Endometrial microvascular endothelial cells (primary cell): ENCODE measurements around the gene CAMK2G. TPM values are rescaled to one million over a fixed set of nuclear protein-coding genes. Genes with fewer than 3 reads are reported as not detected.

Experiments used
- in situ Hi-C: cut with HindIII; loops from 2 replicates; pipeline ENCODE4 v1.10.0; 2017; ENCODE audit warnings: low sequenced_read_pairs, low pct_unique_long_range_greater_than_20kb; ENCODE audit errors: inconsistent ontology term
- total RNA-seq: library from RNA; depleted of rRNA; stranded (reverse); fragments of >200 nt; gene quantifications from one replicate; pipeline ENCODE4 v1.2.3, GENCODE V29; 2015; ENCODE audit errors: inconsistent ontology term

The CAMK2G gene
- total RNA-seq, 1 donor from 2014 or later, result 21.5 TPM

DNA sequence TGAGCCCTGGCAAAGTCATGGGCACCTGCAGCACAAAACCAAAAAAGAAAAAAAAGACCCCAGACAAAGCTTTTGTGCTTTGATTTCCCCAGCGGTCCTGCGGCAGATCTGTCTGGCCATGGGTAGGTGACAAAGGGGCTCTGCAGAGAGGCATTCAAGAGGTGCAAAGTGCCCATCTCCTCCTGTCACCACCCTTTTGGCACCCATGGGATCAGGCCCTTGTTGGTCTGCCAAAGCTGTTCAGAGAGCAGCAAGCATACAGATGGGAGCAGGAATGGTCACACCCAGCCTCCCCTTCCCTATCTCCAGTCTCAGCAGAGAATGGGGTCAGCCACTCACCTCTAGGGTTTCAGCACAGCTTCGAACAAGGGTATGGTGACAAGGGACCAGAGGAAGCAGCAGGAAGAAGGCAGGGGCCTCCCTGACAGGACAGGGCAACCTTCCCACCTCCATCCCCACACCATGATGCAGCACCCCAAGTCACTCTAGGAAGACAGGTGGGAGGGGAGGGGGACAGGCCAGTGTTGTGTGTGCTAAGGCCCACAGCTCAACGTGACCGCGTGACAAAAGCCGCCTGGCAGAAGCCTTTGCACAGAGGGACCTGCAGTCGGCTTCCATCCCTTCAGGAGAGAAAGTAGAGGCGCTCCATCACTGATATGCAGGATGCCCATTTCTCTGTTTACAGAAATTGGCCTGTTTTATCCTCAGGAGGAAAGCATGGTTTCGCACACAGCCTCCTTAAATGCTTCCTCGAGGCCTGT, 6.3 kb downstream of the CAMK2G start:
- in situ Hi-C loops, result no loop called here

DNA sequence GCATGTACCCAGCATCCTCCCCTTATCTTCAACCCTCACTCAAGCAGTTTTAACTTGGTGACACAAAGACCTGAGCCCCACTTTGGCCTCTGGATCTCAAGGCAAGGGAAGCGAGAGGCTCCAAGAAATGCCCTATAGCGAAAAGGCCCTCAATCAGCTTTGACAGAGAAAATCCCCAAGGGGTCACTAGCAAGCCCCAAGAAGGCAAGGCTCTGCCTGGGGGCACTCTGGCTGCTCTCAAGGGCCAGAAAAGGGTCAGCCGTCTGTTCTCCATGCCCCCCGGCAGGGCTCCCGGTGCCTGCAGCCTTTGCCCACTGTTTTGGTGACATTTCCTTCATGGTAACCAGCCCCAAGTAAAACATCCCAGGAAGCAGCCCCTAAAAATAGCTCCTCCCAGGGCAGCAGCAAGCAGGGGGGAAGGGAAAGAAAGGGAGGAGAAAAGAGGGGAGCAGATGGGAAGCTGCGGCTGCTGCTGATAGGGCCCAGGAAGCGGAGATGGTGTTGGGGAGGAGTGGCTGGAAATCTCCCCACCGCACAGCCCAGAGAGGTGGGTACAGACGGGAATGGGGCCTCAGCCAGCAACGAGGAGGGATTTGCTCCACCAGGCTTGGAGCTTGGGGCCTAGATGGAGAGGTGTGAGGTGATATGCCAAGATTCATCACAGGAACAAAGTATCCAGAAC, 7.1 kb downstream of the CAMK2G start:
- in situ Hi-C loops, result no loop called here

DNA sequence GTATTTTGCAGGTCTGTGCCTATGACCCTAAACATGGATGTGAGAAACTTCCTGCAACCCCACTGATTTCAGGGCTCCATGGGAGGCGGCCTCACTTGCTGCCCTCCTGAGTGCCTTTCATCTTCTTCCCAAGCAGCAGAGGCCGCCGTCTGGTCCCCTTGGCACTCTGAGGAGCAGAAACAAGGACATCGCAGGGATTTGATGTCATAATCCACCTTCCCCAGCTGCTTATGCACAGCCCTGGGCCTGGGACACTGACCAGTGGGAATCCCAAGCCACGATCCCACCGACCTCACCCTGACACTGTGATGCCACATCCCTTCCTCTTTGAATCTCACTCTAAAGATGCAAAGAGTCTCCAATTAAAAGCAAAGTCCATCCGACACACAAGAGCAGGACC, 7.7 kb downstream of the CAMK2G start:
- in situ Hi-C loops, result no loop called here

DNA sequence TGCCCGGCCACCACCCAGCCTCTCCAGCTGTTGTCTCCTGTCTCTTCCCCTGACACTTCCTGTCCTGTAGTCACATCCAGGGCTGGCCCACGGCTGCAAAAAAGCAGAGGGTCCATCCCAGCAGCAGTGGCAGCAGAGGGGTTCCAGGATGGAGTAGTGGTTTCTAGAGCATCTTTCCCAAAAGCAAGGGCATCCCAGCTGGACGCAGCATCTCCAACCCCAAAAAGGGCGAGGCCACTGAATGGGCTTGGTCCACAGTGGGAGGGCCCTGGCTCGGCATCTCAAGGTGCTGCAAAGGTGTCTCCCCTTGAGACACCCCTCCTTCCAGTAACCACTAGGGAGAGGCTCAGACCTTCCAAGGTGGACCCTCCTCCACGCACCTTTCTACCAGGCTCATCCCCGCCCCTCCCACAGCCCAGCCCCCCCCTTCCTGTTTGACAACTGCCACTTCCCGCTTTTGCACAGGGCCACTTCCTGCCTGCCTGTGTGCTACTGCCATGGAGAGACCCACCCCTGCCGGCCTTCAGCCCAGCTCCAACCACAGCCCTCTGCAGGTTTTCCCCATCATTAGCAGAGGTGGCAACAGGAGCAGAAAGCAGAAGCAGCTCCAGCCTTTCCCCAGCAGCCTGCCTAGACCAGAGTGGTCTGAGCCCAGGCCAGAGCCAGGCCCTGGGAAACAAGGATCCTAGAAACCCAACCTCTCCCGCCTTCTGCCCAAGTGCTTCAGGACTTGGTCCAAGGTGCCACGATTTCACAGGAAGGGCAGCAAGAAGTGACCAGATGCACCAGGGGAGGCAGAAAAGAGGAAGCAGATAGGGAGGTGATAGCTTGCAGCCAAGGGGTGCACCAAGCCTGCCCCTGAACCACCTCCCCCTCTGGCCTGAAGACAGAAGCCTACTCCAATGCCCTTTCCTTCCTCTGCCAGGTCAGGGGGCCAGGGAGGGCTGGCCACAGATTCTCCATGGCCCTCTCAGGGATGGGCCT, 8.6 kb downstream of the CAMK2G start:
- in situ Hi-C loops, result no loop called here

DNA sequence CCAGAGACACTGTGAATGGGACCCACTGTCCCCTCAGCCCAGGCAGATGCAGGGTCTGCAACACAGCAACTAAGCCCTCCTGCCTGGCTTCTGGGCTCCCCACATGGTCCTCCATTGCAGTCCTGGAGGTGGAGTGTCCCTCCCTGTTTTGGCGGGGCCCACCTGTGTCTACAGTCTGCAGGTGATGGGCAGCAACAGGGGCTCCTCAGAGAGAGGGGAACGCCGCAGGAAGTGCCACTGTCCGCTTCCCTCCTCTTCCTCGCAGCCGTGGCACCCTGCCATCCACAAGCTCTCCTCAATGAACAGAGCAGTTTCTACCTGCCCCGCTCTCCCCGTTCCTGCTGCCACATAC, 9.3 kb downstream of the CAMK2G start:
- in situ Hi-C loops, result no loop called here

DNA sequence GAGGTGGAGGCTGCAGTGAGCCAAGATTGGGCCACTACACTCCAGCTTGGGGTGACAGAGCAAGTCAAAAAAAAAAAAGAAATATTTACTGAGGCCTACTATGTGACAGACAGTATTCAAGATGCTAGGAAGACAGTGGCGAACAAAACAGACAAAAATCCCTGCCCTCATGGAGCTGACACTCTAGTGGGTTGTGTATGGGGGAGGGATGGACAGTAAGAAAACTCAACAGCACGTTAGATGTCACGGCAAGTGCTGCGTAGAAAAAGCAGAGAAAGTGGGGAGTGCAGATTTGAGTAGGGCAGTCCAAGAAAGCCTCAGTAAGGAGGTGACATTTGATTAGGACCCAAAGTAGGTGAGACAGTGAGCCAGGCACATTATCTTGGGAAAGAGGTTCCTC, 10.1 kb downstream of the CAMK2G start:
- in situ Hi-C loops, result no loop called here

DNA sequence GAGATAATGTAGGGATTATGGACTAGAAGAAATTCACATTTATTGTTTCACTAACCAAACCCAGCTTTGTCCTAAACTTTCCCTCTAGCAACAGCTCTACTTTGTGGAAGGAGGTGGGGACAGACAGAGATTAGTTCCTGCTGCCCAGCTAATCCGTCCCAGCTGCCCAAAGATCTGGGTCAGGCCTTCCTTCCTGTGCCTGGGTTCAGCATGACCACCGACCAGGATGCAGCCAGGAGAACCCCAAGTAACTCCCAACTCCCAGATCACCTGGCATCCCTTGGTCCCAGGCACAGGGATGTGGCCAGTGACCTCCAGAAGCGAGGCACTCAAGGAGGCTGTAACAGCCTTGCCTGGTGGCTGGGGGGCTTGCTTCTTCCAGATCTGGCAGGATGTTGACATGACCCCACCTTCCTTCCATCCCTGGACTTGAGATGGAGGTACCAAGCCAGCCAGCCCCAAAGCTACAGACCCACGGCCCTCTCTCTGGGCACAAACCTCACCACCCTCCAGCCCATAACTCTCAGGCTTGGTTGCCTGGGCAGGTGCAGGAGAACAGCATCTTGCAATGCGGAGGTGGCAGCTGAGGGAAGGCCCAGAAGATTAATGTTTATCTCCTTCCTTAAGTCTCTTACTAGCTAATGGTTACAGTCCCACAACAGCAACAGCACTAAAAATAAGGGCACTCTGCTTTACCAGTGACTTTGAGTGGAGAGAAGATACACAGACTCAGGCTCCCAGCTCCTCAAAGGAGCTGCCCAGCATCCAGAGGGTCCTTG, 11.1 kb downstream of the CAMK2G start:
- in situ Hi-C loops, result no loop called here

DNA sequence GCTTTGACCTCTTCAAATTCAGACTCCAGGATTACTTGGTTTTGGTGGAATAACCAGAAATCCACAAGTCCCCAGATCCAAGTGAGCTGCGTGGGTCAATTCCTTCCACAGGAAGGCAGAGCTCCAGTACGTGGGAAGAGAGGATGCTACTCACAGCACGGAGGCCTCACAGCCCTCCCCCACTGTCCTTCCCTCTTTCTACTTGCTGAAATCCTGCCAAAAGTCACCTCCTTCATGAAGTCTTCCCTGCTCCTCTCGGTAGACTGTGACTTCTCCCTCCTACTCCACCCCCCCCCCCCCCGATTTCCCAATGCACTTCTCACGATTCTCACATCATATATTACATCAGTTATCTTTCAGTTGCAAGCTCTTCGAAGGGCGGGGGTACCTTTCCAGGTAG, 12.3 kb downstream of the CAMK2G start:
- in situ Hi-C loops, result no loop called here

DNA sequence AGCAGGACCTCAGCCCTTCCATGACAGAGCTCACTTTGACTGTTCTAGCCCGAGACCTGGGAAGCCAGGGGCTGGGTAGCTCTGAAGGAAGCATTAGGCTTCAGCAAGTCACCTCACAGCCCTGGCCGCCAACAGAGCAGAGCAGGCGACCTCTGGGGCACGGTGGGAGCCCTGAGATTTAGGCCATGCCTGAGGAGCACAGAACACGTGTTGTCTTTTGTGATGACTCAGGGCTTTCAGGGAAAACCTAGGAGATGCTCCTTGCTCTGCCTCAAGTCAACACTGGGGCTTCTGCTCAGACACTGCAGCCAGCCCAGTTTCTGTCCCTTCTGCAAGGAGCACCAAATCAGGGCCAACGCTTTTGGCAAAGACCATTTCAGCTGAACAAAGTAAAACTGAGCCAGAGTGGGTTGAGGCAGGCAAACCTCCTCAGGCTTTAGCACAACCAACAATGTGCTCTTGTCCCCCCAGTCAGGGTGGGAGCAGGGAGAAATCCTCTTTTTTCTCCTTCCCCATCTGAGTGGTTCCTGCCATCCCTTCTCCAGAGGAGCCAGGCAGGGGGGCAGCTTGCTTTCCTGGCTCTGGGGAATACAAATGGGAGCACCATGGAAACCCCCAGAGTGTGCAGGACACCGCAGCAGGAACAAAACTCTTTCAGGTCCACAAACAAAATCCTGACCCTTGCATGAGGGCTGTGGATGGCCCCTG, 14.4 kb downstream of the CAMK2G start:
- in situ Hi-C loops, result no loop called here

DNA sequence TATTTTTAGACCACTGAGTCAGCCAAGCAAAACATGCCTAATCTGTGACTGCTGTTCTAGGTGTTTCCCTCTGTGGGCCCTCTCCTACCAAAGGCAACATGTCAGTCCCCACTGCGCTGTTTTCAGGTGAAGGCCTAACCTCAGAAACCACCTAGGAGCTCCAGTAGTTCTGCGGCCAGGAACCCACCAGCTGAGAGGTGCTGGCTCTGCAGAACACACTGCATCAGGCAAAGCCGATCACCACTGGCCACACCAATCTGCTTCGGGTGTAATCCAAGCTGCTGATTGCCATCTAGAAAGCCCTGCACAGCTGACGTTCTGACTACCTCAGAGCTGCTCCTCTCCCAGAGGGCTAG, 14.9 kb downstream of the CAMK2G start:
- in situ Hi-C loops, result no loop called here

DNA sequence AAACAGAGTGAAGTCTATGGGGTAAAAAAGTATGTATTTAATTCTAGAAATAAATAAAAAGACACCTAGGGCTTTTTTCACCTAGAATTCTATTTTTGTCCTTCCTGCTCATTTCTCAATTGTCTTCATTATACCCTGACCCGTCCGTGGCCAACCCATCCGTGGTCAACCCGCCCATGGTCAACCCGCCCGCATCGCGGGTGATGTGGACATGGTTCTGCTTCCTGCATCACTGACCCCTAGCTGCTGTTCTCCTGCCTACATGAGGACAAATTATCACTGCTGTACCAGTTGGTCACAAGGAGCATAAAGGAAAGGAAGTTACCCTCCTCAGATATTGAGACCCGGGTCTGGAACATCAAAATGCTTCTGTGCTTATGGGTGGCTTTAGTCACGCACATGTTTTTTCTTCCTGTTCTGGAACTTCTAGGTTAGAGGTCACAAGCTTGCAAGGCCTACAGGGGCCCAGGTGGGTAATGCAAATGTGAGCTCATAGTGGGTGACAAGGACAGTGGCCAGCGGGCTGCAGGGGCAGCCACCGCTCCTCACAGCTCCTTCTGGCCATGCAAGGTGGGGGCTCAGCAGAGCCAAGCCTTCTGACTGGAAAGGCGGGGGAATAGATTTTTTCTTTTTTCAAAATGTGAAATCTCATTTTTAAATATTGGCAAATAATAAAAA, 15.5 kb downstream of the CAMK2G start:
- in situ Hi-C loops, result no loop called here

DNA sequence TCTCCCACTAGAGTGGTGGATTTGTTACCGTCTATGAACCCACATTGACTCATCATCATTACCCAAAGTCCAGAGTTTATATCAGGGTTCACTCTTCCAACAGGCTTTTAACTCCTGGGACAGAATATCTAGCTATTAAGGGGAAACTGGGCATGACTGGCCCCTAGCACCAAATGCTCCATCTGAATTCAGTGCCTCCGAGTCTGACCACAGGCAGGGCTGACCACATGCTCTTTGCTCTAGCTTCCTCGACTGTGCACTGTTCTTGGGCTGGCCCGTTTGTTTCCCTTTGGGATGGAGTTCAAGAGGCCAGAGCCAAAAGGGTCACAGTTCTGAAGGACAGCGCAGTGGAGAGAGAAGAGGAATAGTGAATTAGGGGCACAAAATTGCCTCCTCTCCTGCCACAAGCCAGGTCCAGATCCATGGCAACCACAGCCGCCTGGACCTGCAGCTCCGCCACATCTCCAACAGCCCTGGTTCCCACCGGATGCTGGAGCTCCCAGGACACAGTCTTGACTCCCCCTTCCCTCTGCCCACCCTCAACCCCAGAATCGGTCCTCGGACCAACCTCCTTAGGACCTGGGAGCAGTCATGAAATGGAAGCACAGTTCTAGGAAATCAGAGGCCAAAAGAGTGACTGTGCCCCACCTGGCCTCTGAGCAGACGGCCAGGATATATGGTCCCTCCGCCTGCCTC, 16.2 kb downstream of the CAMK2G start:
- in situ Hi-C loops, result no loop called here

DNA sequence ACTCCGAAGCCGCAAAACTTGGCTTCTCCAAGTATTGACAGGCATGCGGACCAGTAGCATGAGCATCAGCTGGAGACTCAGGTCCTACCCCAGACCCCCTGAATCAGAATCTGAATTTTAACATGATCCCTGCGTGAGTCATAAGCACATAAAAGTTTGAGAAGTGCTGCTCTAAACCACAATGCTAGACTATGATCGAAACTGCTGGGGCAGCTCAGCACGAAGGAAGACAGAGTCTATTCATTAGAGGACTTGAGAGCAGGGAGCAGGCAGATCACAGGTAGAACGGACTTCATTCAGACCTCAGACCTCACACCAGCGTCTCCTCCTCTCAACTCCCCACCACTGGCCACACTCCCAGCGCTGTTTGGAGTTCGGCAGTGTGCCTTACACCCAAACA, 16.9 kb downstream of the CAMK2G start:
- in situ Hi-C loops, result no loop called here

DNA sequence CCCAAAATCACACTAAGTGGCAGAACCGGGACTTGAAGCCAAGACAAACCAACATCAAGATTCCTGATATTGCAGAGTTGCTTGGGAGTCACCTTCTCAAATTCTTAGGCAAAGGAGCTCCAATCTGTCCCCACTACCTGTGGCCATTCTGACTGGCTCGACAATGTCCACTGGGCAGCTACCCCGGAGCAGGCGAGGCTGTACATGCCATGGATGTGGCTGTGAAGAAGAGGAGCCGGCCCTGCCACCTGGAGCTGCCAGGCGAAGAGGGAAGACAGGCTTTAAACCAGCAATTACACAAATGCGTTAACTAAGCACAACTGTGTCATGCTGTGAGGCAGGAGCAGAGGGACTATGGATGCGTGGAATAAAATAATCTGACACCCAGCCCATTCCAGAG, 18.1 kb downstream of the CAMK2G start:
- in situ Hi-C loops, result no loop called here

DNA sequence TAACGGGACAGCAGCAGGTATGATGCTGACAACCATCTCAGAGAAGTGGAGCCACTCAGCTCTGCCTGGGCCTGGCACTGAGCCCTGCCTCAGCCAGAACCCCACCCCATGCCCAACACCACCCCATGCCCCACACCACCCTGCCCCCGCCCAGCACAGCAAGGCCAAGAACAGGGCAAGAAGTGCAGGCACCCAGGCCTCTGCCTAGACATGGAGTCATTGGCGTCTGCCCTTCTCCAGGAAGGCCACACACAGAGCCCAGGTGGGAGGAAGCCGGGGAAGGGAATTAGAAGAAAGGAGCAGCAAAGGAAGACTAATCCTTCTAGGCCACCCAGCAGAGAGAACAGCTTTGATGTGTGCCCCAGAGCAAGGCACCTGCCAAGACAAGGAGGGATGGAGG, 18.9 kb downstream of the CAMK2G start:
- in situ Hi-C loops, result no loop called here

DNA sequence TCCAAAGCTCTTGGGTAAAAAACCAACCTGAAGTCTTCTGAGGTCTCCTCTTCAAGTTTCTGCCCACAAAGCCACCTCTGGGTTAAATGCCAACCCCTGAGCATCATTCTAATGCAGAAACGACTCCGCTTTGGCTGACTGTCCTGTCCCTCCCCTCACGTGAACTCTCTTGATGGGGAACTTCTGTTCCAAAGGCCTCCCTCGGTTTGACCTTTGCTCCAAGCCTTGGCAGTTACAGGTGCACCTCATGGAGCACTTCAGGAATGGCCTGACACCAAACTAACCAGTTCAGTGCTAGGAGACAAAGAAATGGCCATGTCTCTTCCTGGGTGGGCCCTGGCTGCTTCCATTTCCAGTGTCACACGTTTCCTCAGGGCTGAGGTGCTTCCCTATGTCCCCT, 20.0 kb downstream of the CAMK2G start:
- in situ Hi-C loops, result no loop called here

DNA sequence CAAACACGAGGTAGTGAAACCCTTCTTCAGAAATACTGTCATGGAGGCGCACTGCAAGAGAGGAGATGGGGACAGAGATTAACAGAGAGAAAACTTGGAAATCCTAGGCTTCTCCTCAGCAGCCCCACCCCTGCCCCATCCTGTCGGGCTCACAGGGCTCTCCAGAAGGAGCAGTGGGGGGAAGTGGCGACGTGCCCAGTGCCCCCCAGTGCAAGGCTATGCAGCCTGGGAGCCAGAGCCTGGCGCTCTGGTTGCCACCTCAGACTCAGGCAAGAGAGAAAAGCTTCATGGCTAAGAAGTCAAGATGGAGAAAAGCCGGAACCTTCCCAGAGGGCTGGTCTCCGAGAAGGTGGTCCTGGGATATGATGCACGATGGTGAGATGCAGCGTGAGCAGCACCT, 21.2 kb downstream of the CAMK2G start:
- in situ Hi-C loops, result no loop called here
